Neural progenitor cell (in vitro differentiated cells): ENCODE results near the gene MACC1.

Source experiments
- CTCF ChIP-seq: fragments of 200-600 bp; sonication (generic); IDR thresholded peaks from 2 replicates; pipeline ENCODE4 v1.5.1; 2017; ENCODE audit warnings: antibody characterized with exemption, mild to moderate bottlenecking
- EZH2 ChIP-seq: fragments of 200-600 bp; sonication (generic); IDR thresholded peaks from 2 replicates; pipeline ENCODE4 v1.6.1; 2017; ENCODE audit warnings: antibody characterized with exemption, mild to moderate bottlenecking, moderate library complexity

DNA sequence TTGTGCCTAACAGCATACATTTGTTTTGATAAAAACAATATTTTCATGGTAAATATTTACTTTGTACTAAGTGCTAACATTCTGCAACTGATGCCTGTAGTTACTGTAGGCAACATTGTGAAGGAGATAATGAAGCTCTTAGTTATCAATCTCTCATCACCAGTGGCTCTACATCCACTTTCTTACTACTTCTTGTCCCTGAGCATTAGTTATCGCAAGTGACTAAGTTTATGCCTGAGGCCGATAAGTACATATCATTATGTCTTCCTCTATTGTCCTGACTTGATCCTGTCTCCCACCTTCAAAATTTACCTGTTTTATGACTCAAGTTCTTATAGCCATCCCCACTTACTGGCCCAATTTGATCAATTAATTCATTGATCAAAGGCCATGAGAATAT, 63.6 kb downstream of the MACC1 start:
- TF ChIP-seq CTCF (no peak), EZH2 (no peak)
